K562 (cell line): Measurements from ENCODE around the gene TEX54. TPM values are rescaled to one million over a fixed set of nuclear protein-coding genes. Genes with fewer than 3 reads are reported as not detected.
A peak's percentile ranks its signal among the peaks of the same experiment; 100 is the strongest.

Experiments
- ZBTB40 ChIP-seq, 2 experiments: fragments of 450-650 bp in 1 of 2; sonication (generic) in 1 of 2; formaldehyde crosslinking in 1 of 2; IDR thresholded peaks; 2 replicates each; pipeline versions ENCODE4 v1.7.1 to v1.9.0; 2016 to 2022; ENCODE audit warnings: inconsistent platforms in 1 of 2, mild to moderate bottlenecking in 1 of 2, missing genetic modification reagents in 1 of 2
- polyA plus RNA-seq, 8 experiments: library from polyadenylated mRNA; depleted of rRNA in 4 of 8; stranded (reverse) in 5 of 8; unstranded in 3 of 8; fragments of >200 nt; fragmentation: Nextera tagmentation in 2 of 8; fragmentation: Illumina TruSeq in 1 of 8; extraction: Ambion mirVana in 2 of 8; extraction: Trizol in 1 of 8; gene quantifications; 2 replicates each; pipeline versions ENCODE4 v1.2.1 to v1.2.3, GENCODE V29; 2011 to 2014; ENCODE audit warnings: inconsistent platforms in 1 of 8, missing spikeins in 1 of 8
- total RNA-seq, 7 experiments: library from RNA; depleted of rRNA in 6 of 7; stranded (reverse); fragments of >200 nt in 6 of 7; fragmentation: Illumina TruSeq in 2 of 7; extraction: Trizol in 2 of 7; gene quantifications; 2 replicates each; pipeline versions ENCODE4 v1.2.1 to v1.2.3, GENCODE V29; 2011 to 2021; ENCODE audit warnings: low replicate concordance in 1 of 7

The TEX54 gene
- total and polyA plus RNA-seq, 9 of the 15 experiments (the other 6 are each of a cell fraction or from before 2014, with no cell fraction given): not detected

GRCh38 chr11:62857541-62857982 lies 24.9 kb upstream of the TEX54 start (continued):
- peak; percentile 9; the same call in 1 of the 2 replicates for TF ChIP-seq ZBTB40 (IDR thresholded peaks at IDR 0.05)
- TF ChIP-seq ZBTB40 (CRISPR knock-in tag; IDR thresholded peaks at IDR 0.05): no peak
